ENCODE measurements around the gene DIP2C. TPM values are rescaled to one million over a fixed set of nuclear protein-coding genes. Genes with fewer than 3 reads are reported as not detected.
A peak's percentile ranks its signal among the peaks of the same experiment; 100 is the strongest.

The DIP2C gene
- total RNA-seq, 2 donors from 2014 or later = 21.6 to 30.5 TPM

- intact Hi-C loops (cut with DNase I) = no loop called here
- ATAC-seq = no peak
- no peak for DNase-seq
These were observed 181.5 kb downstream of the DIP2C start for GRCh38 chr10:507908-508444.

- intact Hi-C loops (cut with DNase I) = no loop called here
- DNase-seq = no peak
- ATAC-seq = no peak
These were observed 182.1 kb downstream of the DIP2C start for GRCh38 chr10:507355-507699.

GRCh38 chr10:506451-507354 is 182.8 kb downstream of the DIP2C start:
- DNase-seq = no peak
- intact Hi-C loops (cut with DNase I) = no loop called here
- ATAC-seq = no peak

GRCh38 chr10:505419-505818 is 184.0 kb downstream of the DIP2C start:
- ATAC-seq = no peak
- DNase-seq = no peak
- intact Hi-C loops (cut with DNase I) = no loop called here

- intact Hi-C loops (cut with DNase I) = no loop called here
- DNase-seq = no peak
- no peak for ATAC-seq
These were observed 184.7 kb downstream of the DIP2C start for GRCh38 chr10:504806-505205.

GRCh38 chr10:504121-504611 is 185.3 kb downstream of the DIP2C start:
- DNase-seq = no peak
- ATAC-seq = no peak
- intact Hi-C loops (cut with DNase I) = no loop called here

- intact Hi-C loops (cut with DNase I) = no loop called here
- DNase-seq = no peak
- no peak for ATAC-seq
These were observed 187.9 kb downstream of the DIP2C start for GRCh38 chr10:501596-501995.

- ATAC-seq (no peak), DNase-seq (no peak)
- intact Hi-C loops (cut with DNase I) = no loop called here
These were observed 188.6 kb downstream of the DIP2C start for GRCh38 chr10:500876-501275.

GRCh38 chr10:499991-500390 is 189.5 kb downstream of the DIP2C start:
- DNase-seq (no peak), ATAC-seq (no peak)
- intact Hi-C loops (cut with DNase I) = no loop called here

GRCh38 chr10:498760-499435 is 190.6 kb downstream of the DIP2C start:
- no peak for DNase-seq

GRCh38 chr10:497898-498451 is 191.5 kb downstream of the DIP2C start:
- intact Hi-C loops (cut with DNase I) = no loop called here
- no peak for DNase-seq
- ATAC-seq = peak; percentile 25 to 45

More at GRCh38 chr10:498760-499435, 190.6 kb downstream of the DIP2C start:
- intact Hi-C loops (cut with DNase I) = no loop called here
- ATAC-seq = peak; percentile 24 to 47

- no peak for DNase-seq
- intact Hi-C loops (cut with DNase I) = no loop called here
- ATAC-seq = no peak
These were observed 192.2 kb downstream of the DIP2C start for GRCh38 chr10:497289-497688.

GRCh38 chr10:494556-494955 is 194.9 kb downstream of the DIP2C start:
- ATAC-seq (no peak), DNase-seq (no peak)
- intact Hi-C loops (cut with DNase I) = no loop called here

GRCh38 chr10:494149-494542 is 195.3 kb downstream of the DIP2C start:
- intact Hi-C loops (cut with DNase I) = no loop called here
- DNase-seq = no peak
- no peak for ATAC-seq

GRCh38 chr10:493391-494148 is 195.9 kb downstream of the DIP2C start:
- peak in 1 of 2 donors; percentile 5 for ATAC-seq
- intact Hi-C loops (cut with DNase I) = no loop called here
- DNase-seq = no peak

- intact Hi-C loops (cut with DNase I) = no loop called here
- ATAC-seq (no peak), DNase-seq (no peak)
These were observed 196.6 kb downstream of the DIP2C start for GRCh38 chr10:492836-493235.

- intact Hi-C loops (cut with DNase I) = no loop called here
- DNase-seq (no peak), ATAC-seq (no peak)
These were observed 197.6 kb downstream of the DIP2C start for GRCh38 chr10:491667-492424.

GRCh38 chr10:490891-491571 is 198.4 kb downstream of the DIP2C start:
- ATAC-seq = peak; percentile 72 to 85
- intact Hi-C loops (cut with DNase I) = no loop called here
- peak; percentile 73 for DNase-seq
